Activated CD8-positive, alpha-beta memory T cell treated with anti-CD3 and anti-CD28 coated beads for 24 hours (primary cell): Measurements from ENCODE around the gene FBXL13.
"Not testable (repeated sequence)": the region's sequence is repeated elsewhere in the genome, so short reads cannot be mapped to it uniquely, and the experiment has no call there.

Experiments
- DNase-seq: peaks from one replicate; pipeline ENCODE4 v3.0.0-alpha.2; 2020

The FBXL13 gene

GRCh38 chr7:103074519-103075336, at the start of gene FBXL13, which contains the start of gene ARMC10:
FBXL13 (minus strand) TSS chr7:103074796.
ARMC10 (plus strand) TSS chr7:103075140; CDS start chr7:103075273, 133 bp downstream.
- peak; percentile 97 for DNase-seq

DNA sequence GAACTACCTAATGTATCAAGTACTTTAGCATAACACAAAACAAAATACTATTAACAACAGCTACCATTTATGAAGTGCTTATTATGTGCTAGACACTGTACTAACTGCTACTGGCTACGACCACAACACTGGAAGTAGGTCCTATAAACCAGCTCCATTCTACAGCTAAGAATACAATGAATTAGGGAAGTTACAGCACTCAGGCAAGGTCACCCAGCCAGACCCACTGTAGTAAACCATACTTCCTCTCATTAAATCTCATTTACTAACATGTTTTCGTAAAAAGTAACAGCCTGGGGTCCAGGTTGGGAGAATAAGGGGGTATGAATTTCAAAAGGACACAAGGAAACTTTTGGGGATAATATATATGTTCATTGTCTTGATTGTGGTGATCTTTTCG, 48.9 kb upstream of the FBXL13 start:
- no peak for DNase-seq

DNA sequence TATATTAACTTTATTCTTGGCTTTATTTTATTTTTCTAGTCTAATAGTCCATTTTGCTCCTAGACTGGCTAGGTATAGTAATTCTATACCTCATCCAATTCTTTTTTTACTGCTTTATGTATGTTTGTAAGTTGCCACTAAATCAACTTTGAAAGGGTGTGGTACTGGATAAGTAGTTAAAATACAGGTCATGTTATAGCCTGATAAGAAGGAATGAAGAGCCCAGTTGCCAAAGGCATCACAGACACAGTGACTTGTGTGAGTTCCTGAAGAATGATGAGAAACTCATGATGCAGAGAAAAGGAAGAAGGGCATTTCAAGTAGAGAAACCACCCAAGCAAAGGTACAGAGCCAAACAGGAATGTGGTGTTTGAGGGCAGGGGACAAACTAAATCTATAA, 47.0 kb upstream of the FBXL13 start:
- no peak for DNase-seq

DNA sequence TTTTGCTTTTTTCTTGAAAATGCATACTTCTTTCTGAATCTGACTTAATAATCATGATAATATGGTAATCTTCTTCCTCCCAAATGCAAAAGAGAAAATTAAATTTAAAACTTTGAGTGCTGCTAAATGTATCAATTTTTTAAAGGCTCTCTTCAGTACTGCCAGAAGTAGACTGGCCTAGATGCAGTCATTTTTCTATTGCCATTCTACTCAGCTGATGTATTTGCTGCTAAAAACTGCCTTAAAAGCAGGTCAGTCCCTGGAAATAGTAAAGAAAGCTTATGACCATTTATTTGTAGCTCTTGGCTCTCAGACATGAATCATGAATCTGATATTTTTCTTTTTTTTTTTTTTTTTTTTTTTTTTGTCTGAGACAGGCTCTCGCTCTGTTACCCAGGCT, 45.8 kb upstream of the FBXL13 start:
- DNase-seq = no peak

GRCh38 chr7:103119791-103120291, 45.2 kb upstream of the FBXL13 start:
- no peak for DNase-seq

DNA sequence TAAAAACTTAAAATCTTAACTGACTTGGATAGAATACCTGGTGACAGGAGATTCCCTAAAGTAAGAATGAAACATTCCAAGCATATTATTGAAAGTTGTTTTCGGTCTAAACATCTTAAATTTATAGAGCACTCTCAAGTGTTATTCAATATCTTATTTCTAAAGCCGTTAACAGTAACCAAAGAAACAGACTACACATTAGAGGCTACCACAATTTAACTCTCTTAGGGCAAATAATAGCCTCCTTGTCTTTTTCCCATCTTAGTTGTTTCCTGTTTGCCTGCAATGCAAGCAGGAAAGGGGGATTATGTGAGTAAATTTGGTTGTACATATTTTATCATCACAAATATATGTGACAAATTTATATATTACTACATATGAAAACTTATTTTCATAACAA, 42.9 kb upstream of the FBXL13 start:
- DNase-seq = no peak

DNA sequence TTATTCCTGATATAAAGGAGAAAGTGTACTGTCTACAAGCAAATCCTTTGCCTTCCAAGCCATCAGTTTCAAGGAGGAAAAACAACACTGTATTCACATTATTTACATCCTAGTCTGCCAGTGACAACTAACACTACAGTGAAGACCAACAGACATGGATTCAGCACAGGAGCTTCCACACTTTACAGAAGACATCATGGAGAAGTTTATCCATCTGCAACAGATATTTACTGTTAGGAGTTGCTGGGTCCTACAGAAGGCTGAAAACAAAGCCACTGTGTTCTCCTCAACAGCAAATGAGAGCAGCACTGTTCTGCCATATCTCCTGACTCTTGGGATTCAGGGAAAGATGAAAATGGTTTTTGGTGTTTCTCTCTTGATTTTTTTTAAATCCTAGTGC, 42.4 kb upstream of the FBXL13 start:
- DNase-seq = no peak

- no peak for DNase-seq
Observed at GRCh38 chr7:103116511-103116910, 41.9 kb upstream of the FBXL13 start.

GRCh38 chr7:103115771-103116170, 41.2 kb upstream of the FBXL13 start:
- DNase-seq = no peak

GRCh38 chr7:103114576-103115008, 40.0 kb upstream of the FBXL13 start:
- no peak for DNase-seq

DNA sequence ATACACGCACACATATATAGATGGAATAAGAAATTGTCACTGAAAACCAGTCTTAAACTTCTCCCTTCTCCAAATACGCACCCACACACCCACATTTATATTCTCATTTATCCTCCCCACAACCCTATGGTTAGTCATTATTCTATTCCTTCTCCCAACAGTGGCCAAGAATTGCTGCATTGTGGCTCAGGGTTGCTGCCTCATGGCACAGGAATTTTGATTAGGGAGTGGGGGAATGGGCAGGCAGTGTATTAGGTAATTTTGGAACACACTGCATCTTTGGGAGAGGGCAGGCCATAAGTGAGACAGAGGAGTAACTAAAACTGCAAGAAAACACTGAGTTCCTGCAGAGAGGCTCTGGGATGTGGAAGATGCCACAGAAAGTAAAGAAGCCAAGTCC, 38.6 kb upstream of the FBXL13 start:
- DNase-seq = no peak

- DNase-seq = not testable (repeated sequence)
Observed at GRCh38 chr7:103106703-103107070, 32.1 kb upstream of the FBXL13 start.

- DNase-seq = no peak
Observed at GRCh38 chr7:103106005-103106702, 31.6 kb upstream of the FBXL13 start.

DNA sequence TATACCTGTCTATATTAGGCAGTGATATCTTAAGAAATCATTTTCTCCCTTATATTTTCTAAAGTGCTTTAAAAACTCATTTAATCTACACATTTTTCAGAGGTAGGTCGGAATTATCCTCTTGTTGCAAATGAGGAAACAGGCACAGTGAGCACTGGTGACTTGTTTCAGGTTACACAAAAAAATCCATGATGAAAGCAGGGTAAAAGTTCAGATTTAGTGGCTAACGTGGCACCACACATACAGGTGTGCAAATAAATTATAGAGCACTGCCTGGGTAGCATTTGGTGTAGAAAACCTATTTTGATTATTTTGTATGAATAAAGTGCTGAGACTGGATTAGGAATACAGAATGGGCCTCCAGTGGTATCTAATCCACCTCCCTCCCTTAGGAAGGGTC, 26.9 kb upstream of the FBXL13 start:
- no peak for DNase-seq

DNA sequence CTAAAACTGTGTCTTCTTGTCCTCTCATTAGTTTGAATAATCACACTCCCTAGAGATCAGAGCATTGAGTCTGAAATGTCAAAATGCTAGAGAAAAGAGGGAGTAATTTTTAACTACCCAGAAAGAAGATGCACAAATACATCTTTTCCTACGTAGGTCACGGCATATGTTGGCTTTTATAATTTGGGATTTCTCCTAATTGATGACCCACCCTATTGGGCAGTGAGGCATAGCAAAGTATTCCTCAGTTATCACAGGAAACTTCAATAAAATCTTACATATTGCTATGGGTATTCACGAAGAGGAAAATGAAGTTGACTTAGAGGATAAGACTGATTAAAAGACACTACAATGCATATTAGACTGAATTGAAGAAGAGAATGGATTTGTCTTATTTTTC, 25.8 kb upstream of the FBXL13 start:
- DNase-seq = no peak

- no peak for DNase-seq
Observed at GRCh38 chr7:103097041-103097440, 22.4 kb upstream of the FBXL13 start.

DNA sequence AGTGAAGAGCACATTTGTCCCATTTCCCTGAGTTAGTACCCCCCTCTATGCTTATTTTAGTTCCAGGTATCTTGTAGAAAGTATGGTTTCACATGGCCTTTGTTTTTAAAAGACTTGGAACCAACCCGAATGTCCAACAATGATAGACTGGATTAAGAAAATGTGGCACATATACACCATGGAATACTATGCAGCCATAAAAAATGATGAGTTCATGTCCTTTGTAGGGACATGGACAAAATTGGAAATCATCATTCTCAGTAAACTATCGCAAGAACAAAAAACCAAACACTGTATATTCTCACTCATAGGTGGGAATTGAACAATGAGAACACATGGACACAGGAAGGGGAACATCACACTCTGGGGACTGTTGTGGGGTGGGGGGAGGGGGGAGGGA, 21.0 kb upstream of the FBXL13 start:
- not testable (repeated sequence) for DNase-seq

DNA sequence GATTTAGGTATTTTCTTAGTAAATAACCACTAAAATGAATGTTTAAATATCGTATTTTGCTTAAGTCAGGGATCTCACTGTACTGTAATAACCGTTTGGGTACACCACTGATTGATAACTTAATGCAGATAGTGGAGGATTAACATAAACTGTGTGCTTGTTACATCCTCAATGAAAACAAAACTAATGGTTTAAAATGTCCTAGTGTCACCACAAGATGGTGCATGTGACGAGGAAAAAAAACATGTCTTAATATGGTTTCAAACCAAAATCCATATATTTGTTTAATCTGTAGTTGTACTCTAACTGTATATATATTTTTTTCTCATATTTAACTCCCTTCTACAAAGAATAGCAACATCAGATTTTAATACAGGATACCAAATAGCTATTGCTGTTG, 19.5 kb upstream of the FBXL13 start:
- DNase-seq = no peak

GRCh38 chr7:103093429-103093828, 18.8 kb upstream of the FBXL13 start:
- DNase-seq = no peak

DNA sequence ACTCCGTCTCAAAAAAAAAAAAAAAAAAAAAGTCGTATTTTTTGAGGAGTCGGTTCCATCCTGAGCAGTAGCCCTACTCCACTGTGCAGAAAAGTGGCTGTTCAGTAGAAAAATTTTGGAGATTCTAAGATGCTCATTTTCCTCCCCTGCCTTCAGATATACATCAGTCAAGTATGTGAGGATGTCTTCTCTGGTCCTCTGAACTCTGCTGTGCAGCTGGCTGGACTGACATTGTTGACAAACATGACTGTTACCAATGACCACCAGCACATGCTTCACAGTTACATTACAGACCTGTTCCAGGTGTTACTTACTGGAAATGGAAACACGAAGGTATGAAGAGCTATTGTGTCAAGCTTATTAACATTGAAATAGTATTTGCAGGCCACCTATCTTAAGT, 17.7 kb upstream of the FBXL13 start:
- not testable (repeated sequence) for DNase-seq

DNA sequence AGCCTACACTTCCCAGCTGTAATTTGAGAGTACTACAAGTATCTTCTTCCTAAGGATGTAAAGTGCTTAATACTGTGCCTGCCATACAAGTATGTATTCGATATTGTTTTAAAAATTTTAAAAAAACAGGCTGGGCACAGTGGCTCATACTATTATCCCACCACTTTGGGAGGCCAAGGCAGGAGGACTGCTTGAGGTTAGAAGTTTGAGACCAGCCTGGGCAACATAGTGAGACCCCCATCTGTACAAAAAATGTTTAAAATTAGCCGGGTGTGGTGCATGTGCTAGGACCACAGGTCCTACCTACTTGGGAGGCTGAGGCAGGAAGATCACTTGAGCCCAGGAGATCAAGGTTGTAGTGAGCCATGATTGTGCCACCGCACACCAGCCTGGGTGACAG, 8.6 kb upstream of the FBXL13 start:
- no peak for DNase-seq

- DNase-seq = no peak
Observed at GRCh38 chr7:103082497-103082896, 7.9 kb upstream of the FBXL13 start.

DNA sequence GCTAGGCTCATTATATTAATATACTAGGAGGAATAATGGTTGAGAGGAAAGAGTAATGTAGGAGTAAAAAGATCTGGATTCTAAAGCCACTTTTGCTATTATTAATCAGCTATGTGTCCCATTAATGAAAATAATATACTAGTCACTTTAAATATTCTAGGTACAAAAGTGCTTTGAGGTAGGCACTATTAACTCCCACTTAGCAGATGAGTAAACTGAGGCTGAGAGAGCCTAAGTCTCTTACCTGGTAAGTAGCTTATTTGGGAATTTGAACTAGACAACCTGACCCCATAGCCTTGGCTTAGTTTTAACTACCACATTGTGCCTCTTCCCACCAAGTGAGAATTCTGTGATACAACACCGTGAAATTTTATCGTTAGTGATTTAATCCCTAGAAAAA, 6.3 kb upstream of the FBXL13 start:
- DNase-seq = no peak

- no peak for DNase-seq
Observed at GRCh38 chr7:103079836-103080235, 5.2 kb upstream of the FBXL13 start.
